Dermis microvascular lymphatic vessel endothelial cell (primary cell): ENCODE data around the gene SEL1L3. TPM values are rescaled to one million over a fixed set of nuclear protein-coding genes. Genes with fewer than 3 reads are reported as not detected.
"Not testable (repeated sequence)": the region's sequence is repeated elsewhere in the genome, so short reads cannot be mapped to it uniquely, and the experiment has no call there.

Experiments
- DNase-seq, 2 donors: peaks; one replicate each; pipeline versions ENCODE4 v3.0.0 to v3.0.0-alpha.2; 2010; ENCODE audit warnings: low read depth in 2 of 2
- total RNA-seq: library from RNA; depleted of rRNA; stranded (reverse); fragments of >200 nt; gene quantifications from 2 replicates; pipeline ENCODE4 v1.2.1, GENCODE V29; 2014

SEL1L3 gene
- total RNA-seq = 62.3 and 74.6 TPM in 2 replicates

DNA sequence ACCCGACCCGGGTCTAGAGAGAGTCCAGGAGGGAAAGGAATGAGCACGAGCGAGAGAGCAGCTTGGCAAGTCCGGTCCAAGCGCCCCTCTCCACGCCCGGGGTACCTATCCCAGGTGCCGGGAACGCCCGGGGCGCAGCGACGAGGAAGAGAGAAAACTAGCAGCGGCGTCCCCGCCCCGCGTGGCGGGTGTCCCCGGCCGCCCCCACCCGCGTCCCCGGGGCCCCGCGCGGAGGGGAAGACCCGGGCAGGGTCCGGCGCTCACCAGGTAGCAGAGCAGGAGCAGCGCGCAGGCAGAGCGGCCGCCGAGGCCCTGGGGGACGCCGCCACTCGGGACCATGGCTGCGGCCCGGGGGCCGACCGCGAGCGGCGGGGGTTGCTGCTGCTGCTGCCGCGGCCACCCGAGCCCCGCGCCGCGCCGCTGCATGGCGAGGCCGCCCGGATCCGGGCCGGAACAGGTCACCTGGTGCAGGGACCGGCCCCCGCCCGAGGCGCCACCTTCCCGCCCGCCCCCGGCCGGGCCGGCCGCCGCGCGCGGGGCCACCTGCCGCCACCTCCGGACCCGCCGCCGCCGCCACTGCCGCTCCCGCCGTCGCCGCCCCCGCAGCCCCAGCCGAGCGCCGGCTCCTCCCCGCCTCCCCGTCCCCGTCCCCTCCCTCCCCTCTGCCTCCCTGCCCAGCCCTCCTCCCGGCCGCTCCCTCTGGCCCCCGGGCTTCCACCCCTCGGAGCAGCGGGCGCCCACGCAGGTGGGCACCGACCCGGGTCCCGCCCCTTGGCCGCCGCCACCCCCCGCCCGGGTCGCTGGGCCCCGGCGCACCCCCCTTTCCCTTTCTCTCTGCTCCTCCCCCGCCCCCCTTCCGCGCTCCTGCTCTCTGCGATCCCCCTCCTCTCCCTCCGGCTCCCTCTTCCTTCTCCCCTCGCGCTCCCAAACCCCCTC is at the start of gene SEL1L3:
TSS of gene SEL1L3 (minus strand) at position 578 of the 936 bp plus-strand sequence. CDS start at position 426, 152 bp downstream.
- peak in 1 of 2 donors; percentile 46 for DNase-seq

DNA sequence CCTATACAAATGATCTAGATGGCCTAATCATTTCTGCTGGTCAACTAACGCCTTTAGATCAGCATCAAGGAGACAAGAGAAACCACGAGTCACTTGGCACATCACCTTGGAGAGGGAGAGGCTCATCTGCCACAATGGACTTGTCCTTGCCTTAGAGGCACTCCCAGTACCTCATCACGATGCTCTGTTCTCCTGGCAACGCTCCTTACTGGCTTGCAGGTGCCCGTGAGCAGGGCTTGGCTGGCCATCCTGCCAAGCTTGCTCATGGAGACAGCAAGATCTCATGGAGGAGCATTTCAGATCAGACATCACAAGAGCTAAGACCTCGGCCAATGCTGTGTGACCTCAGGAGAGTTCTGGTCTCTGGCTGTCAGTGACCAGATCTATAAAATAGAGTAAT is 48.6 kb upstream of the SEL1L3 start:
- DNase-seq = no peak

DNA sequence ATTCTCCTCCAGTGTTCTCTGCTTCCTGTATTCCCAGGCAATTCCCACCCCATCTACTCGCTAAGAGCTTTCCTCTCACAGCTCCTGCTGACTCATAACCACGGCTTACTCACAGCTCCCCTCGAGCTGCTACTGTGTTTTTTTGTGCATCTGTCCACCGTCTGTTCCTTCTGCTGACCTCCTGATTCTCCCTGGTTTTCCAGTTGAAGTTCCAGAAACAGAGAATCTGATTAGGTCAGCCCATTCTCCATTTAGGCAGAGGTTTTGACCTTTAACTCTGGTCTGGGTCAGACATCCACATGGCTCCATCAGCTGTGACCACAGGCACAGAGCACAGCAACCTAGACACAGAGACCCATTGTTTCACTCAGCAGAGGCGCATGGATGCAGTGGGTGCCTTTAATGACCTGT is 45.7 kb upstream of the SEL1L3 start:
- peak in 1 of 2 donors; percentile 91 for DNase-seq

DNA sequence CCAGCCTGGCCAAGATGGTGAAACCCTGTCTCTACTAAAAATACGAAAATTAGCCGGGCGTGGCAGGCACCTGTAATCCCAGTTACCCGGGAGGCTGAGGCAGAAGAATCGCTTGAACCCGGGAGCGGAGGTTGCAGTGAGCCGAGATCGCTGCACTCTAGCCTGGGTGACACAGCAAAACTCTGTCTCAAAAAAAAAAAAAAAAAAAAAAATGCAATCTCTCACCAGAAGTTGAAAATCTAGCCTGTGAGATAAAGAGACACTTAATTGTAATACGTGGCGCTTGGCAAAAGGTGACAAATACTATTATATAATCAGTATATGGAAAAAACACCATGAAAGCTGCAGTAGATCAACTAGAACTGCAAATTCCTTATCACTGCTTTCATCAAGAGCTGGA is 43.3 kb upstream of the SEL1L3 start:
- not testable (repeated sequence) for DNase-seq

DNA sequence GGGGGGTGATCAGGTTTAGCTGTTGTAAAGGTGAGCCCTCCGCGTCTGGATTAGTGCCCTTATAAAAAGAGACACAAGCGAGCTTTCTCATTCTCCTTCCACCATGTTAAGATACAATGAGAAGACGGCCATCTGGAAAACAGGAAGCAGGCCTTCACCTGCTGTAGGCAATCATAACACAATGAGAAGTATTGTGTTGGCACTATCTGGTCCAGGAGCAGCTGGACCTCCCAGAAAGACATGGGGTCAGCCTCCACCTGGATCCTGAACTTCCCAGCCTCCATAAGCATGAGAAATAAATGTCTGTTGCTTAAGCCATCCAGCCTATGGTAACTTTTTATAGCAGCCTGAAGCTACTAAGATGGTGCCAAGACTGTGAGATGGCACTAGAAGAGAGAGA is 42.6 kb upstream of the SEL1L3 start:
- DNase-seq = peak in 1 of 2 donors; percentile 46

DNA sequence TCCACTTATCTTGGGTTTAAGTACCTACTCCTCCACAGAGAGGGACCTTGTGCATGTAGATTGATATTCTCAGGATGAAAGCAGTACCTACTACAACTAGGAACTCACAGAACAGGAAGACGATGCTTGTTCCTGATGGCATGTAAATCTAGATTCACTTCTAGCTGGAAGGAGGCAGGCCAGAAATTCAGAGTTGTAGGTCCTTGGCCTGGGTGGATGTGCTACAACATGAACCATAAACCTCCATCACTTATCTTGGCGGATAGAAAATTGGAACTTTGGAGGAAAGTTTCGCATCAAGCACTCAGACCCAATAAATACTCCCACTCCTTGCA is 41.9 kb upstream of the SEL1L3 start:
- no peak for DNase-seq

DNA sequence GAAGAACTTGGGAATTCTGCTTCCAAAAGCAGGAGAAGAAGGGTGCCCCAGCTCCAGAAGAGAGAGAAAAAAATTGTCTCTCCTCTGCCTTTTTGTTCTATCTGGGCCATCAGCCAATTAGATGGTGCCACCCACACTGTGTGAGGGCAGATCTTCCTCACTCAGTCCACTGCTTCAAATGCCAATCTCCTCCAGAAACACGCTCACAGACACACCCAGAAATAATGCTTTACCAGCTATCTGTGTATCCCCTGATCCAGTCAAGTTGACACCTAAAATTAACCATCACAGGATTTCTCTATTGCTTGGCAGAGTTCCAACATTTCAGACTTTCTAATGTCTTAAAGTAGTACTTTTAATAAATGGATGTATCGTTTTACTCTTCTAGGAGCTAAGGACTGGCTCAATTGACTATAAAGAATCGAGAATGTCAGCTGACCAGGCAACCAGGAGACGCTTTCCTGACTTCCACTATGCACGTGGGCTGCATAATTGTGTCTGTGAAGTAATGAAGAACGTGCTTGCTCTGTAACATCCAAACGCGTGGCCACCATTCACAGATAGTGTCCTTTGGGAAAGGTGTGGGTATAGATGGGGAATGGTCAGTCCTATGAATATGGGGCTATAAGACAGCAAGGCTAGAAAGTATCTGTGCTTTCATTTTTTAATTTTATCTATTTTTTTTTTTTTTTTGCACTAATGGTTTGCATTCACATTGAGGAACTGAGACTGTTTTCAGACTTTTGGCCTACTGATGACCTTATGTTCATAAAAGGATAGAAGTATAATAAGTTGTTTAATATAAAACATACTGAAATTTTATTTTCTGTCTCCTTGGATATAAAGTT is 41.3 kb upstream of the SEL1L3 start:
- no peak for DNase-seq

DNA sequence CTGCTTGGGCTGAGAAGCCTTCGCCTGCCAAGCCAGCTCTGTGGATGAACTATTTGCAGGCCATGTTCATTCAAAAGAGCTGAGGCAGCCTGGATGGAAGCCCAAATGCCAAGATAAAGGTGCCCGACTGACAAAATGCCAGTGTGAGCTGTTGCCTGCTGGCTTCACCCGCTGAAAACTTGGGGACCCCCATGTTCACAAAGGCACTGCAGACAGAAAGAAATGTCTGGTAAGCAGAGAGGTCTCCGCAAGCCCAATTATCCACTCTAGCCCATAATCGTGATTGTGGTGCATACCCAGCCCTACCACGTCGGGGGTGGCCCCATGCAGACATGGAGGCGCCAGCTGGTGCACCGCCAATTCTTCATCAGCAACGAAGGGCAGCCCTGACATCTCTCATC is 38.2 kb upstream of the SEL1L3 start:
- DNase-seq = no peak

DNA sequence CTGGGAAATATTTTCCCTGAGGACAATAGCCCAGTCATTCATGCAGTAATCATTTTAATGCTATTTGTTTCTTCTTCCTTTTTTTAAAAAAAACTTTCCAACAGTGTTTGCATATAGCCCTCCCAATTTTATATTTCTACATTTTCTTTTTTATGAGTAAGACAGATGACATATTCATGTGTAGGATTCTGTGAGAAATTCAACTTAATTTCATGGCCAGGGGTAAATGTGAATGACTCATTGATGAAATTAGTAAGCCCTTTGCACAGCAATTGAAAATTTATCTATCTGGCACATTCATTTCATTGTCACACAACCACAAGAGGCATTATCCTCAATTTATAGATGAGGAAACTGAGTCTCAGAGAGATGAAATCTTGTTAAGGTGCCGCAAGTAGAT is 37.5 kb upstream of the SEL1L3 start:
- no peak for DNase-seq

DNA sequence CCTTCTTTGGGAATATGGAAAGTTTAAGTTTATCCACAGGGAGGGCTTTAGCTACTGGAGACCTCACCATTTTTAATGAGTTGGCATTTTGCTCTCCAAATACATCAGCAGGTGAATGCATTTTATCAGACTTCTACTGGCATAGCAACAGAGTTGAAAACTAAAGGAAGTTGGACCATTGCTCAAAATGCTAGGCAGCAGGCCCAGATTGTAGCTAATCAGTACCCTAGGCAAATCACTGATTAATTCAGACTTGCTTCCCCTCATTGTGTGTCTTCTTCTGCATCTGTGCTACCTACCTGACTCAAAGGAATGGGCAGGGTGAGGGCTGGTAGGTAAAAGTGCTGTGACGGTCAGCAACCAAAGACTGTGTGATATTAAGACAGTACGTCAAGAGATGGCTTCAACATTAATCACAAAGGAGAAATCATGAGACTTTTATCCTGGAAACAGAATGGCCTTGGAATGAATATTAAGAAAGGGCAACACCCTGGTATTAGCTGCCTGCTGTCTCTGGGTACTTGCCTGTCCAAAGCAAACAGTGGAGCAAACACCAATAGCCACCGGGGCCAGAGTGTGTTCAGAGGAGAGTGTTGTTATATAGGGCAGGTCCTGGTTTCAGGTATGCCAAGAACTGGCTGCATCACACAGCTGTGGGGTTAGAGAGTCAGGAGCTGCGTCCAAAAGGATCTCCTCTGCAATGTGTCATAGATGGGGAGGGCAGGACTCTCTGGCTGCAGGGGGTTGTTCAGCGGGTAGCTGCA is 34.2 kb upstream of the SEL1L3 start:
- DNase-seq = no peak

DNA sequence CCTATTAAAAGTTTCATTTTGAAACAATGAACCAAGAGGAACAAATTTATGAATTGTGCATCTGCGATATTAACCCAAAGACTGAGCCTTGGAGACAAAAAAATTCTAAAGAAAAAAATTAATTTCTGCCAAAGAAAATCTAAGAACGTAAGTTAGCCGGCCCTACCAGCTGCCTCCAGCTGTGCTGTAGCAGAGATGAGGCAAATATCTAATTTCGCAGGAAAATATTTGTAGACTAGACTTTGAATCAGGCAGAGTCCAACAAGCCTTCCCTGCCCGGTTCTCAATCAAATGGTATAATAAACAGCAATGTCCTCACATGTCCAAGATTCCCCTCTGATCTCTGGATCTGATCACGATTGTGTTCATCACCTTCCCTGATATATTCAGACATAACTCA is 30.0 kb upstream of the SEL1L3 start:
- DNase-seq = no peak

DNA sequence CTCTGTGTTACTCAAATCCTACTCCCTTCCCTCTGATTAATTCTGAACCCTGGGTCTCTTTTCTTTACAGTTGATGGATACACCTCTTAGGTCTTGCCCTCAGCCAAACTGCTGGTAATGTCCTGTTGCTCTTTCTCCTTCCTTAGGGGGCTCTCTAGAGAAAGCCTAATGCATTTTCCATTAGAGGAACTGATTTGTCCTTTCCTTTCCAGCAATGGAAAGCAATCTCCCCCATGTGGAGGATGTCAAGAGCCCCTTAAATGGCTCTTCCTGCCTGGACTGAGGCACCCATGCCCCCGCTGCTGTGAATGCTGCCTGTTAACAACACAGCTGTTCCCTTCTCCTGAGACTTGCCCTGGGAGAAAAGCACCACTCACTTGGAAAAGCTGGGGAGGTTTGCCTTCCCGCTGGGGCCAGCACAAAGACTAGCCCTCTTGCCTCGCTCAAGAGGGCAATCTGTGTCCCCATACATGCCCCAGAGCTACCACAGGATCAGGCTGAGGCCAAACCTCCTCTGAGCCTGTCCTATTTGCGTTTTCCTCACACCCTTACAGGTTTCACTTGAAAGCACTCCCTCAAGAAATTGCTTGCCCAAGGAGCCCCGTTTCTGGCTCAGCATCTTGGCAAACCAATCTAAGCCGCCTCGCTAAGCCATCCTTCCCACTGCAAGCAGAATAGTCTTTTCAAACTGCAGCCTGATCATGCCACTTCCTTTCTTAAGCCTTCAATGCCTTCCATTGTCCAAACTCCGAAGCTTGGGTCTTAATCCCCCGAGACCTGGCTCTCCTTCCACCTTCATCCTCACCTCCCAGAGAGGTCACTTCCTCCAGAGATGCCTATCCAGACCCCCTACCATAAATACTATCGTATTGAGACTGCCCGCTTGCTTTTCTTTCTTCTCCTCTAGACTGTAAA is 28.0 kb upstream of the SEL1L3 start:
- no peak for DNase-seq

DNA sequence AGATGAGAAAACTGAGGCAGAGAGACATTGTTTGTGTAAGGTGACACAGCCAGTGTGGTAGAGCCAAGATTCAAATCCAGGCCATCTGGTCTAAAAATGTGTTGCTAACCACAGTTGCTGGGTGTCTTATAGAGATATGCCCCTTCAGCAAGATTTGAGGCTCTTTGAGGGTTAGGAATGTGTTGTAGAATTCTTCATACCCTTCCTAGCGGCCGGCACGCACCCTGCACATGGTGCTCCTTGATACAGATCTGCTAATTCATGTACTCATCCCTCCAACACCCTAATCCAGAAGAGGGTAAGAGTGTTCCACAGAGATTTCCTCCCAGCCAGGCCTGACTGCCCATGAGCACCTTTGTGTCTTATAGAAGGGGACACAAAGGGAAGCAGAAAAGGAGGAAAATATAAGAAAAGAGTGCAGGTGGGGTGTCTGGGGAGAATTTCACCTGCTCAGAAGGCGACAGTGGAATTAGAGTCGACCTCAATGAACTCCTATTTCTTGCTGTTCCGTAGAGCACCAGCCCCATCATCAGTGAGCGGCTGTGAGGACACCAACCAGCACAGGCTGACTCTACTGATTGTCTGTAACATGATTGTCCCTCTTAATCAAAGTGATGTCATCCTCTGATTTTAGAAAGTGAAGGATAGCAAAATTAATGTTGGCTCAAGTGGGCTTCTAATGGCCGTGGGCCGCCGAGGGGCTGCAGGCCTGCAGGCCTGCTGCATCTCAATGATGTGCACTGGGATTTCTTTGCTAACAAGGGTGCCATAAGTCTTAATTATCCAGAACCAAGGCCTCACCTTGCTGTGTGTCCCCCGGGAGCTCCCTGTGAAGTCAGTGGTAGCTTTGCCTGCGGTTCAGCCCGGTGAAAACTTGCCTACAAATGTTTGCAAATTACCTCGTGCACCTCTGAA is 27.1 kb upstream of the SEL1L3 start:
- no peak for DNase-seq

DNA sequence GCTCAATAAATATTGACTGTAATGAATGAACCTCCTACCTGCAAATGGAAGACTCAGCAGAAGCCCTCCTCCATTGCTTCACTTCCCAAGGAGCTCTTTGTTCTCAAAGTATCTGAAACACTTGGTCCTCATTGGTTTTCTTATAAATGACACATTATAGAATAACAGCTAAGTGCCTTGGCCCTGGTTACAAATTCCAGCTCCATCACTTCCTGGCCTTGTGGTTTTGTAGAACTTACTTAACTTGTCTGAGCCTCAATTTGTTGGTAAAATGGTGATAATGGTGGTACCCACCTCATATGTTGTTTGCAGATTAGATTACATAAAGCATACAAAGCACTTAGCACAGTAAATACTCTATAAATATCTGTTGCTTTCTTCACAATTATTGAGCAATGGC is 26.0 kb upstream of the SEL1L3 start:
- DNase-seq = no peak

DNA sequence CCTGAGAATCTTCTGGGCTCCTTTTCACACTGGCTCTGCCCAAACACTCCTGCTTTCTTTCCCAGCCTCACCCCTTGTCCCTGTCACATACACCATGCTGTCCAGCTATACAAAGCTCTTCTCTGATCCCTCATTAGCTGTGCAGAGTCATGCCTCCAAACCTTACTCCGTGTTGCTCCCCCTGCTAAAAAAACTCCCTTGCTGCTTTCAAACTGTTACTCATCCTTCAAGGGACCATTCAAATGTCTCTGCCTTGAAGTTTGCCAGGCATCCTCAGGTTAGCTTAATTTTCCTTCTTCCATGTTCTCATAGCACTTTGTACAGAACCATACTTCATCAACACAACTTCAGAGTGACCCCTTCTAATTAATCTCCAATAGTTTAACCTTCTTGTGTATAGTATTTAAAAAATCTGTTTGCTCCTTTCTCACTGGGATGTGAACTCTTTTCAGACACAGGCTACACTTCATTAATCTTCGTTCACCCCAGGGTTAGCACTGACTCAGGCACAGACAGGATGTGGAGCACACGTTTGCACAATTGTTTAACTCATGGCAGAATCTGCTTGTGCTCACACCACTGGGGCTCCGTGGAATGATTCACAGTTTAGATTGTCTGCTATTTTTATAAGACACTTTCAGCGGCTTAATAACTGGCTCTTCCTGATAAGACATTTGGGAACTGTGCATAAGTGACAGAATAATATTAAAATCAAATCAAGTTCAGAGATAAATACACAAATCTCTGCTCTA is 21.4 kb upstream of the SEL1L3 start:
- peak in 1 of 2 donors; percentile 80 for DNase-seq

DNA sequence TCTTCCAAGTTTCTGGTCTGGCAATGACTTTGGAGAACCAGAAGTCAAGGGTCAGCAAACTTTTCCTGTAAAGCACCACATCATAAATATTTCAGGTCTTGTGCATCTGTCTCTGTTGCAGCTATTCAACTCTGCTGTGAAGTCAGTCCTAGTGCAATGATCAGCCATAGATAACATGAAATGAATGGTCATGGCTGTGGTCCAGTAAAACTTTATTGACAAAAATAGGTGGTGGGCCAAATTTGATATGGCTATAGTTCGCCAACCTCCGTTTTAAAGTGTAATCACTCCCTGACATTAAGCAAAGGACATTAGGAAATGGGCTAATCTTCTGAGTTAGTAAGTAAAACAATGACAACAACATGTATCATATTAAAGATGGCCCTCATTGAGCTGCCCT is 20.8 kb upstream of the SEL1L3 start:
- DNase-seq = no peak

DNA sequence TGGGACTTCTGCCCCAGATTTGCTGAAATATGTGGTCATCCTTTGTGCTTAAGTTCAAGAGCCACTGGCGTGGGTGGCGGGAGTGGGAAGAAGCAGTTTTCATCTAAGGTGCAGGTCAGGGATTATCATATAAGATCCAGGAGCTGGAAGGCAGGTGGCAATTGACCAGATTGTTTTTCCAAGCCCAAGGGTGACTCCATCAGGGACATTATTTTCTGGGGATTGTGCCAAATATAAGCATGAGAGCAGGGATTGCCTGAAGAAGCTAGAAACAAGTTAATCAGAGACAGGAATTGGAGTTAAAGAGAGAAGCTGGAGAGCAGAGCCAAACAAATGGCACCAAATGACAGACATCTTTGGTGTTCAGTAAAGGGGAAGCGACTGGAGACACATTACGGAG is 19.4 kb upstream of the SEL1L3 start:
- DNase-seq = no peak

DNA sequence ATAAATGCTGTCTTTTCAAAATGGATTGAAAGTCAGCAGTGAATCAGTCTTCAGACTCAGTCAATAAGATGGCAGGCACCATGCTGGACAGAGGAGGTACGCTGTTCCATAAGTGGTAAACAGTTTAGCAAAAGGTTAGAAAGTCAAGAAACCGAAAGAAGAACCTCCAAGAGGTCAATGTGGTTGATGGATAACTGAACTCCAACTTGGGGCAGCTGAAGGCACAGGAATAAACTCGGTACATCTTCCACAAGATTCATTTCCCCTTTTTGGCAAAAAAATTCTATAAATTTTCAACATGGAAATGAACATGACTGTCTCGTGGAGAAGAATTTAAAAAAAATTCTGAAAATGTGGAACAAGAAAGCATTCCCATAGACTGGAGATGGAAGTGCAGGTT is 18.4 kb upstream of the SEL1L3 start:
- DNase-seq = no peak
